ENCODE measurements around the gene CAV1. TPM values are rescaled to one million over a fixed set of nuclear protein-coding genes. Genes with fewer than 3 reads are reported as not detected.

CAV1 gene
- total RNA-seq, 1 experiment from 2014 or later, result 20.2 TPM

- TF ChIP-seq CTCF (conservative IDR thresholded peaks at IDR 0.05), result no peak
- H2AFZ ChIP-seq (ENCODE audit: low read length), result no peak overlapping the region
- no peak overlapping the region for H3K56ac ChIP-seq (ENCODE audit: insufficient read length, low read depth, low read length)
- H3K9me3 ChIP-seq (ENCODE audit: control insufficient read depth, low read depth, low read length), result no peaks in the 10 kb centered on the region
- H3K4me1 Mint-ChIP-seq, result peaks cover 0 to 9% of the 10 kb centered on the region in 2 experiments; a peak in 2 of 4 replicates
- H2BK12ac ChIP-seq (ENCODE audit: insufficient read length, low read depth, low read length), result no peak overlapping the region
- H3K27ac Mint-ChIP-seq, result no peak overlapping the region
- H3K9me3 Mint-ChIP-seq, result no peaks in the 10 kb centered on the region
- no peak overlapping the region for H3K4me2 ChIP-seq (ENCODE audit: insufficient read depth, insufficient read length, low read length)
- H3K27ac ChIP-seq (ENCODE audit: insufficient read length, low read depth, low read length), result no peak overlapping the region
- no peaks in the 10 kb centered on the region for H3K27me3 ChIP-seq (ENCODE audit: insufficient read depth, low read length)
- no peaks in the 10 kb centered on the region for H3K79me2 ChIP-seq (ENCODE audit: insufficient read depth, low read length)
- H4K5ac ChIP-seq (ENCODE audit: insufficient read length, low read depth, low read length), result no peak overlapping the region
- no peak overlapping the region for H3K4me3 Mint-ChIP-seq
- no peaks in the 10 kb centered on the region for H3K79me1 ChIP-seq (ENCODE audit: insufficient read depth, low read depth, low read length, poor library complexity, severe bottlenecking)
- no peaks in the 10 kb centered on the region for H4K20me1 ChIP-seq (ENCODE audit: control insufficient read depth, insufficient read depth, insufficient read length)
- no peak overlapping the region for H2BK120ac ChIP-seq (ENCODE audit: low read depth, low read length, poor library complexity, severe bottlenecking)
- H4K8ac ChIP-seq (replicated peaks; ENCODE audit: insufficient read length, low read depth, low read length), result no peak overlapping the region
- no peak for DNase-seq
- H4K91ac ChIP-seq (ENCODE audit: insufficient read length, low read depth, low read length), result no peak overlapping the region
- WGBS (ENCODE audit: extremely low coverage, insufficient read length, low lambda C conversion rate), result no CpG with 5 or more reads among the region's 2 CpGs
- H3T11ph ChIP-seq (ENCODE audit: low read length), result no peak overlapping the region
- peaks cover 2% of the 10 kb centered on the region; the same call in 1 of the 2 replicates for H3K27me3 Mint-ChIP-seq (ENCODE audit: low read depth)
- no peak overlapping the region for H2BK15ac ChIP-seq (ENCODE audit: low read depth, low read length)
- H3K14ac ChIP-seq (ENCODE audit: insufficient read depth, low read length), result no peak overlapping the region
- H3K23me2 ChIP-seq (ENCODE audit: insufficient read length, low read depth, low read length, poor library complexity, severe bottlenecking), result no peaks in the 10 kb centered on the region
- H3K4me1 ChIP-seq (ENCODE audit: insufficient read depth, low read length), result no peaks in the 10 kb centered on the region
- no peak overlapping the region for H3K23ac ChIP-seq (ENCODE audit: insufficient read length, low read depth, low read length)
- H2AK5ac ChIP-seq (ENCODE audit: insufficient read length, low read length), result no peak overlapping the region
- no peak overlapping the region for H3K4ac ChIP-seq (ENCODE audit: low read depth, low read length)
- no peak overlapping the region for H3K9ac ChIP-seq (ENCODE audit: extremely low read depth, insufficient read length, low read length)
- no peak overlapping the region for H3K18ac ChIP-seq (ENCODE audit: insufficient read length, low read depth, low read length)
- no peak overlapping the region for H2BK20ac ChIP-seq (ENCODE audit: low read depth, low read length, poor library complexity, severe bottlenecking)
- peaks cover 0 to 9% (median 0%) of the 10 kb centered on the region in 3 experiments; a peak in 1 of 7 replicates for H3K36me3 Mint-ChIP-seq (ENCODE audit: insufficient read depth in 1 of 3, low read depth in 3 of 3)
- no peak overlapping the region for H2BK5ac ChIP-seq (ENCODE audit: insufficient read length, low read length)
Measured at GRCh38 chr7:116561697-116562483, 37.1 kb downstream of the CAV1 start.

Data from H9 (cell line).